Ovary (tissue), 3 donors: ENCODE results near the gene CDH23.

Source experiments
- EP300 ChIP-seq: sonication (generic); formaldehyde crosslinking; IDR thresholded peaks from one replicate; pipeline ENCODE4 v1.6.1; 2017; ENCODE audit warnings: antibody characterized with exemption
- POLR2A ChIP-seq: fragments of 450-650 bp; IDR thresholded peaks from one replicate; pipeline ENCODE4 v1.6.1; 2017; ENCODE audit warnings: antibody characterized with exemption, mild to moderate bottlenecking, moderate library complexity
- TF ChIP-seq, protein P1 (sequence below), 3 donors: fragments of 450-650 bp in 2 of 3; fragments of 200-600 bp in 1 of 3; IDR thresholded peaks; one replicate each; pipeline versions ENCODE4 v1.5.1 to v1.8.0; 2016 to 2022; ENCODE audit warnings: antibody characterized with exemption in 3 of 3, mild to moderate bottlenecking in 1 of 3
- donor health status: DM: no; HTN: no; CAD: no.

- TF ChIP-seq POLR2A (no peak), EP300 (no peak)
- TF ChIP-seq, protein P1, sequence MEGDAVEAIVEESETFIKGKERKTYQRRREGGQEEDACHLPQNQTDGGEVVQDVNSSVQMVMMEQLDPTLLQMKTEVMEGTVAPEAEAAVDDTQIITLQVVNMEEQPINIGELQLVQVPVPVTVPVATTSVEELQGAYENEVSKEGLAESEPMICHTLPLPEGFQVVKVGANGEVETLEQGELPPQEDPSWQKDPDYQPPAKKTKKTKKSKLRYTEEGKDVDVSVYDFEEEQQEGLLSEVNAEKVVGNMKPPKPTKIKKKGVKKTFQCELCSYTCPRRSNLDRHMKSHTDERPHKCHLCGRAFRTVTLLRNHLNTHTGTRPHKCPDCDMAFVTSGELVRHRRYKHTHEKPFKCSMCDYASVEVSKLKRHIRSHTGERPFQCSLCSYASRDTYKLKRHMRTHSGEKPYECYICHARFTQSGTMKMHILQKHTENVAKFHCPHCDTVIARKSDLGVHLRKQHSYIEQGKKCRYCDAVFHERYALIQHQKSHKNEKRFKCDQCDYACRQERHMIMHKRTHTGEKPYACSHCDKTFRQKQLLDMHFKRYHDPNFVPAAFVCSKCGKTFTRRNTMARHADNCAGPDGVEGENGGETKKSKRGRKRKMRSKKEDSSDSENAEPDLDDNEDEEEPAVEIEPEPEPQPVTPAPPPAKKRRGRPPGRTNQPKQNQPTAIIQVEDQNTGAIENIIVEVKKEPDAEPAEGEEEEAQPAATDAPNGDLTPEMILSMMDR (IDR thresholded peaks at IDR 0.05) = no peak
Measured at GRCh38 chr10:71448146-71448545, 51.4 kb downstream of the CDH23 start.
